Measurements from ENCODE around the gene SCARB1.

Gene SCARB1

GRCh38 chr12:124757329-124757728 lies 106.3 kb downstream of the SCARB1 start:
- DNase-seq: no peak

DNA sequence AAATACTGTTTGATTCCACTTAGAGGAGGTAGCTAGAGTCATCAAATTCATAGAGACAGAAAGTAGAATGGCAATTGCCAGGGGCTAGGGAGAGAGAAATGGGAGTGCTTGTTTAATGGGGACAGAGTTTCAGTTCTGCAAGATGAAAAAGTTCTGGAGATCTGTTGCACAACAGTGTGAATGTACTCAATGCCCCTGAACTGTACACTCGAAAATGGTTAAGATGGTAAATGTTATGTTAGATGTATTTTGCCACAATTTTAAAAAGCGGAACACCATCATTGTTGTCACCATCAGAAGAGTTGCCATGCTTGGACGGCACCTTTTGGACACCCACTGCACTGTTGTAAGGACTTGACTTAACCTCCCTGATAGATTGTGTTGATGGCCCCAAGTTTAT lies 106.9 kb downstream of the SCARB1 start:
- DNase-seq: no peak

DNA sequence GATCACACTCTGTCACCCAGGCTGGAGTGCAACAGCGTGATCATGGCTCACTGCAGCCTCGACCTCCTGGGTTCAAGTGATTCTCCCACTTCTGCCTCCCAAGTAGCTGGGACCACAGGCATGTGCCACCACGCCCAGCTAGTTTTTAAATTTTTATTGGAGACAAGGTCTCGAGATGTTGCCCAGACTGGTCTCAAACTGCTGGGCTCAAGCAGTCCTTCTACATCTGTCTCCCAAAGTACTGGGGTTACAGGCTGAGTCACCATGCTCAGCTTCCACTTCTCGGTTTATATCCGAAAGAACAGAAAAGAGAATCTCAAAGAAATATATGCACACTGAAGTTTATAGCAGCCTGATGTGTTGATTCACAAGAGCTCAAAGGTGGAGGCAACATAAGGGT lies 107.5 kb downstream of the SCARB1 start:
- DNase-seq: no peak

DNA sequence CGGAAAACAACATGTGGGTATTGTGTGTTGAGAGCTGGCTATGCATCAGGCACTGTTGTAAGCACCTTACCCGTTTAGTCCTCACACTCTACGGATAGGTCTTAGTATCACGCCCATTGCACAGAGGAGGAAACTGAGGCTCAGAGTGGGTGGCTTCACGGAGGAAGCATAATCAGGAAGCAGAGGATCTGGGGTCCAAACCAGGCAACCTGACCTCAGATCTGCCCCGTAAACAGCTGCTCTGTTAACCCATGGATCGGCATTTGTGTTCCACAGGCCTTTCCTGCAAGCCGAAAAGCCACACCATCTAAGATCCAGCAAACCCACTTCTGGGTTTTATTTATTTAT lies 107.9 kb downstream of the SCARB1 start:
- no peak for DNase-seq

- peak; percentile 27 to 99 (median 84) for DNase-seq
These were observed 108.5 kb downstream of the SCARB1 start for GRCh38 chr12:124754949-124755800.

DNA sequence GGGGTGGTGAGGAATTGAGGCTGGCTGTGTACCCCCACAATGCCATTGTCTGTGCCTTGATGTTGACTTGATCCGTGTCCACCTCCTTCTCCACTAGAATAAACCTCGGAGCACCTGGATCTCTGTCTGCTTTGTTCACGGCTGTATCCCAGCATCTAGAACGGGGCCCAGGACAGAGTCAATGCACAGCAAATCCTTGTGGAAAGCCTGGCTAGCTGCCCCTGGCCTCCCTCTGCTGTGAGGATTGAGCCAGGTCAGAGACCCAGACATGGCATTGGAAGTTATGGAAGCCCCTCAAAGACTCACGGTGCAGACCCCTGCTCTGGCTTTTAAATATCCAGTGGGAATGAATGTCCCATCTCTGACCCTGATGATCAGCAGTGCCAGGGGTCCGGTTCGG lies 109.2 kb downstream of the SCARB1 start:
- peak in 1 of 14 donors; percentile 53 for DNase-seq

GRCh38 chr12:124753993-124754392 lies 109.7 kb downstream of the SCARB1 start:
- no peak for DNase-seq

DNA sequence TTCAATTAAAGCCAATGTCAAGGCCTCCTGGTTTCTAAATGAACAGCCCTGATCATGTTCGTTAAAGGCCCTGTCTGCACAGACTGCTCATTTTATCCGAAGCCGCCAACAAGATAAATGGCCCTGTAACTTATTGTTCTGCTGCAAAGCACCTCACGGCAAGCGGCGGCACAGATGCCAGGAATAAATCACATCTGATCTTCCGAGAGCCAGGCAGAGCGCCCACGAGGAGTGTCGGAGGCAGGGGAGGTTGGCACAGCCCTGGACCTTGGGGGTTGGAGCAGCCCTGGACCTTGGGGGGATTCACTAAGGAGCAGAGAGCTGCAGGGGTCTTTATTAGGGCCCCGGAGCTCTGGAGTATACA lies 110.5 kb downstream of the SCARB1 start:
- DNase-seq: no peak

DNA sequence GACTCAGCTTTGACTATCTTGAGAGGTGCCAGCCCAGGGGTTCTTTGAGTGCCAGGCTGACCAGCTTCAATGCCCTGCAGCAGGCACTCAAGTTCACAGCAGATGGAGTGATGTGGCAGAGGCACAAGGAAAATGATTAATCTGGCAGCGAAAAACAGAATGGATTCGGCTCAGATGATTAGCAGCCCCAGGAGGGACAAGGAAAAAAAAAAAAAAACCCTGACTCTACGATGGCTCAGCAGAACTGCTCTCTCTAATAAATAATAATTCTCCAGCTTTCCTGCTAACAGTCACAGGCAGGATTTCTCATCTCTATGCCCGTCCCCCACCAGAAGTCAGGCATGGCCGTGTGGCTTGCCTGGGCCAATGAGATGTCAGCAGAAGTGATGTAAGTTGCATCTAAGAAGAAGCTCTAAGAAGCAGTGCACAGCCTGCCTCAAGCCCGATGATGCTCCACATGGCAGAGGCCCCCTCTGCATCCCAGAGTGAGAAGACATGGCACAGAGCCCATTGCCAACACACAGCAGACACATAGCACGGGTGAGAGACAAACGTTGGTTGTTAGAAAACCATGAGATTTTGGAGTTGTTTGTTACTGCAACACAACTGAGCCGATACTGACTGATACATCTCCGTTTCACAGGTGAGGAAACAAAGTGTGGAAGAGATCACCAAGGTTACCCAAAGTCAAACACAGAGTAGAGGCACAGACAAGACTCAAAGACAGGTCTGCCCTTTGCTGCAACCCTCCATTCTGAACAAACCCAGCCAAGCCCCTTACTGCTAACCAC lies 111.0 kb downstream of the SCARB1 start:
- DNase-seq: peak in 1 of 14 donors; percentile 73

GRCh38 chr12:124751654-124752355 lies 111.9 kb downstream of the SCARB1 start:
- DNase-seq: no peak

GRCh38 chr12:124750787-124751471 lies 112.7 kb downstream of the SCARB1 start:
- peak in 1 of 14 donors; percentile 13 for DNase-seq

- no peak for DNase-seq
These were observed 113.5 kb downstream of the SCARB1 start for GRCh38 chr12:124750149-124750656.

DNA sequence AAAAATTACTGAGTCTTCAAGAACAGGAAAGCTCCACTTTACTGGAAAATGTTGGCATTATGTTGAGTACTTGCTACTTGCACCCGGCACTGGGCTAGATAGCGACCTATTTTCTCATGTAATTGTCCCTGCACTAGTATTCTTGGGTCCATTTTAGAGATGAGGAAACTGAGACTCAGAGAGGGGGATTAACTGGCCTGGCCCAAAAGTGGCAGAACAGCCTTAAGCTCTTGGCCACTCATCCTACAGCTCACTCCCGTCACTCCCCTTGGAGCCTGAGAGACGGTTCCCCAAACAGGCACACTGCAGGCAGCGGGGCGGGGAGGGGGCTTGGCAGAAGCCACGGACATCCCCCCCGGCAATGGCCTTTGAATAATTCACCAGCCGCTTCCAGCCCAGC lies 113.9 kb downstream of the SCARB1 start:
- DNase-seq: no peak

- no peak for DNase-seq
These were observed 116.1 kb downstream of the SCARB1 start for GRCh38 chr12:124747426-124748161.

- no peak for DNase-seq
These were observed 116.8 kb downstream of the SCARB1 start for GRCh38 chr12:124746649-124747425.

DNA sequence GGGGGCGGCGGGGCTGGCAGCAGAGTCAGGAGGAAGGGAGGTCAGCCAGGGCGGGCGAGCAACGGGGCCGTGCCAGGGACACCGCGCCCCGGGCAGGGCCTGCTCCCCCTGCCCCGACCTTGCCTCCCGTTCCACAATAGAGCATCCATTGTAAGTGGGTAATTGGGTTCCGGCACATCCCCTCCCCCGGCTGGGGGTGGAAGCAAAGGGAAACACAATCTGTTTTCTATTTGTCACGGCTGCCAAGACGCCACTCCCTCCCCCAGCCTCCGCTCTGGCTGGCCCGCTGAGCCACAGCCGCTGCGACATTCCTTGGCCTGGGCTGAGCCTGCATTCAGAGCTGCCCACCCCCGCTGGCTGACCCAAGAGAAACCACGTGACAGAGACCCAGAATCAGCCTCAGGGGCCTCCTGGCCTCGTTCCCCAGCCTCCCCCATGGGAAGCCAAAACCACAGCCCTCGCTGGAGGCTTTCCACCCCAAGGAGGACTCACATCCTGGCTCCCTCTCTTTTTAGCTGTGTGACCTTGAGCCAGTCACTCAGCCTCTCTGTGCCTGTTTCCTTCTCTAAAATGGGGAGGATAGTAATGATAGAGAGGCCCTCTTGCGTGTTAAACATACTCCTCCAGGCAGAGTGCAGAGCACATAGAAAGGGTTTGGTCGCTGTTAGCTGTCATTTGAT lies 117.6 kb downstream of the SCARB1 start:
- peak; percentile 62 to 98 (median 92) for DNase-seq

DNA sequence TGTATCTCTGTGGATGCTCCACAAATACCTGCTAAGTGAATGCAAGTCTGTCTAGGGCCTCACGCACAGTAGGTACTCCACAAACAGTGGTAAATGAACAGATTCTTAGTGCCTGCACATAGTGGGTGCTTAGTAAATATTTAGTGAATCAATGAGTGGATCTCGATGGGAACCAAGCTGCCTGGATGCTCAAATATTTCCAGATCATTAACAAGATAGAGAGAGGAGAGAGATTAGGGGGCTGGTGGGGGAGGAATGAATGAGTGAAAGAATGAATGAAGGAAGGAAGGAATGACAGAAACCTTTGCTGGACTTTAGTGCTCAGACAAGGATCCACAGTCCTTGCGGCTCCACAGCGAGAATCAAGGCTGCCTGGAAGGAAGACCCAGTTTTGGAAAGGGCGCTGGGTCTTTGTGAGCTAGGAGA lies 118.2 kb downstream of the SCARB1 start:
- DNase-seq: no peak

GRCh38 chr12:124744659-124745464 lies 118.8 kb downstream of the SCARB1 start:
- DNase-seq: no peak

DNA sequence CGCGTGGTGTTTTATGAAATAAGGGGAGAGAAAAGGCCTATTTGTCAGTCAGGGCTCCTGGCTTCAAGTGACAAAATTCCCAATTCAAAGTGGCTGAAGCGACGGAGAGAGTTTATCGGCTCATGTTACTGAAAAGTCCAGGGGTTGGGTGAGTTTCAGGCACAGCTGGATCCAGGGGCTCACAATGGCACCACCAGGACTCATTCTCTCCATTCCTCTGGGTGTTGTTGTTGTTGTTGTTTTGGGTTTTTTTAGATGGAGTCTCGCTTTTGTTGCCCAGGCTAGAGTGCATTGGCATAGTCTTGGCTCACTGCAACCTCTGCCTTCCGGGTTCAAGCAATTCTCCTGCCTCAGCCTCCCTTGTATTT lies 119.4 kb downstream of the SCARB1 start:
- no peak for DNase-seq

All from C1 segment of cervical spinal cord (tissue), 14 donors.